Astrocyte of the spinal cord (primary cell): ENCODE data around the gene TEAD3.

Experiments
- DNase-seq: peaks from one replicate; pipeline ENCODE4 v3.0.0; 2011; ENCODE audit warnings: low read depth, low spot score
- H3K4me3 ChIP-seq: 2 replicates; pipeline ENCODE4 v1.5.1; 2011; ENCODE audit warnings: low read depth, mild to moderate bottlenecking, low read length, moderate library complexity
- CTCF ChIP-seq: IDR thresholded peaks from 2 replicates; pipeline ENCODE4 v1.5.1; 2012; ENCODE audit warnings: low read depth, mild to moderate bottlenecking, low read length, inconsistent platforms
- in situ Hi-C: cut with HindIII; loops from 2 replicates; pipeline ENCODE4 v1.10.0; 2017; ENCODE audit warnings: low sequenced_read_pairs

The TEAD3 gene

GRCh38 chr6:35534407-35535170 lies 37.7 kb upstream of the TEAD3 start:
- no peak overlapping the region for H3K4me3 ChIP-seq
- in situ Hi-C loops = no loop called here
- no peak for TF ChIP-seq CTCF
- no peak for DNase-seq

- in situ Hi-C loops = no loop called here
- no peak for DNase-seq
- no peak overlapping the region for H3K4me3 ChIP-seq
- no peak for TF ChIP-seq CTCF
These were observed 37.1 kb upstream of the TEAD3 start for GRCh38 chr6:35533981-35534380.

GRCh38 chr6:35532126-35532525 lies 35.2 kb upstream of the TEAD3 start:
- no peak overlapping the region for H3K4me3 ChIP-seq
- DNase-seq = no peak
- in situ Hi-C loops = no loop called here
- no peak for TF ChIP-seq CTCF

DNA sequence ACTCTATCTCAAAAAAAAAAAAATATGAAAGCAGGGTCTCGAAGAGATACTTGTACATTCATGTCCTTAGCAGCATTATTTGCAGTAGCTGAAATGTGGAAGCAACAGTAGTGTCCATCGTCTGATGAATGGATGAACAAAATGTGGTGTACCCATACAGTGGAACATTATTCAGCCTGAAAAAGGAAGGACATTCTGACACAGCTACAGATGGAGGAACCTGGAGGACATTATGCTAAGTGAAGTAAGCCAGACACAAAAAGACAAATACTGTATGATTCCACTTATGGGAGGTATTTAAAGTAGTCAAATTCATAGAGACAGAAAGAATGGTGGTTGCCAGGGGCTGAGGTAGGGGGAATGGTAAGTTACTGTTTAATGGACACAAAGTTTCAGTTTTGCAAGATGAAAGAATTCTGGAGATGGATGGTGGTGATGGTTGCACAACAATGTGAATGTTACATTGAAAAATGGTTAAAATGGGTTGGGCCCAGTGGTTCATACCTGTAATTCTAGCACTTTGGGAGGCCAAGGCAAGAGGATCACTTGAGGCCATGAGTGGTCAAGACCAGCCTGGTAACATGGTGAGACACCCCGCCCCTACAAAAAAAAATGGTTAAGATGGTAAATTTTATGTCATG lies 27.6 kb upstream of the TEAD3 start:
- DNase-seq = no peak
- no peak for TF ChIP-seq CTCF
- no peak overlapping the region for H3K4me3 ChIP-seq
- in situ Hi-C loops = no loop called here

DNA sequence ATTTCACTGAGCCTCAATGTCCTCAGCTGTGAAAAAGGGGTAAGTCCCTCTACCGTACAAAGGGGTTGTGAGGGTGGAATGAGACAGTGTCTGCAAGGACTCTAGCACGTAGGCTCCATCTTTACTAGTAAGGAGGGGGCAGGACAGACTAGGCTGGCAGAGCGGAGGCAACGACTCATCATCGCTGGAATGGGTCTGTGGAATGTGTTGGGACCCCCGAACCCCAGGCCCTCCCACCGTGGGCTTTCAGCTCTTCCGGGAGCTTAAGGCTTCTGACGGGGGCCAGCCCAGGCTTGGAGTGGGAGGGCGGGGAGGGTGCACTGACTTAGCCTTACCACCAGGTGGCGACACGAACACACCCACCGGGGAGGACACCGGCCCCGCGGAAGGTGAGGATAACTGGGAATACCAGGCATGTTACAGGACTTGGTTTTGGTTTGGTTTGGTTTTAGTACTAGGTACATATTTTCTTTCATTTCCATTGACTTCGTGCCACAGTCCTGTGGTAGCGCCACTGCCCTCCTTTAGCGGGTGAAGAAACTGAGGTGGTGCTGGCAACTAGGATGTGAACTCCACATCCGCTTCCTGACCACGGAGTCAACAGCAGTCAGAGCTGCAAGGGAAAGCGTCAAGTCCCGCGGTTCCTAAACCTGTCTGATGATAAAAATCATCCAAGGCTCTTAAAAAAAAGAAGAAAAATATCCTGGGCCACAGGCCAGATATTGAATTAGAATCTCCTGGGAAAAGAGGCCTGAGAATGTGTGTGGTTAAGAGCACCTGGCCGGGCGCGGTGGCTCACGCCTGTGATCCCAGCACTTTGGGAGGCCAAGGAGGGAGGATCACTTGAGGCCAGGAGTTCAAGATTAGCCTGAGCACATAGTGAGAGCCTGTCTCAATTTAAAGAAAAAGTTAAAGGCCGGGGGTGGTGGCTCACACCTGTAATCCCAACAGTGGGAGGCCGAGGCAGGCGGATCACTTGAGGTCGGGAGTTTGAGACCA lies 26.1 kb upstream of the TEAD3 start:
- H3K4me3 ChIP-seq = no peak overlapping the region
- peak; percentile 91 for TF ChIP-seq CTCF
- DNase-seq = peak; percentile 61
- in situ Hi-C loops = no loop called here

DNA sequence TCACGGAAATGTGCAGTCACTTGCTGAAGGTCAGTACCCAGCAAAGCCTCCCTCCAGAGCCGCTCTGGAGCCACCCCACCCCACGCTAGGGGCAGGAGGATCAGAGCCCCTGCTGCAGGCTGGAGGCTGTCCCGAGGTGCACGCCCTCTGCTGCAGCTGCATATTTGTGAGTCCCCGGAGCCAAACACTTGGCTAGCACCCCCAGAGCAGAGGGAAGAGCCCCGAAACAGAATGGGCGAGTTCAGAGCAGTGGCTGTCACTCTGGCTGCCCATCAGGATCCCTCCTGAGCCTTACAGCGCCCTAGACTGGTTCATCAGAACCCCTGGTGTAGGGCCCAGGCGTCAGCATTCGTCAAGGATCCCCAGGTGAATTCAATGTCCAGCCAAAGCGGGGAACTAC lies 25.3 kb upstream of the TEAD3 start:
- DNase-seq = no peak
- no peak overlapping the region for H3K4me3 ChIP-seq
- TF ChIP-seq CTCF = no peak
- in situ Hi-C loops = no loop called here
